DOHH2 (cell line): ENCODE results near the gene PQBP1.
"Not testable (repeated sequence)": the region's sequence is repeated elsewhere in the genome, so short reads cannot be mapped to it uniquely, and the experiment has no call there.

Source experiments
- EZH2phosphoT487 ChIP-seq: fragments of 200-600 bp; sonication (generic); IDR thresholded peaks from 2 replicates; pipeline ENCODE4 v1.6.1; 2017; ENCODE audit warnings: borderline replicate concordance, mild to moderate bottlenecking, antibody characterized with exemption, low read length, moderate library complexity, mixed read lengths
- TF ChIP-seq, protein P1 (sequence below): fragments of 200-600 bp; sonication (generic); IDR thresholded peaks from one replicate; pipeline ENCODE4 v1.5.1; 2014; ENCODE audit warnings: antibody characterized with exemption, mild to moderate bottlenecking, low read depth, low read length; ENCODE audit not compliant: poor library complexity, severe bottlenecking

- TF ChIP-seq, protein P1, sequence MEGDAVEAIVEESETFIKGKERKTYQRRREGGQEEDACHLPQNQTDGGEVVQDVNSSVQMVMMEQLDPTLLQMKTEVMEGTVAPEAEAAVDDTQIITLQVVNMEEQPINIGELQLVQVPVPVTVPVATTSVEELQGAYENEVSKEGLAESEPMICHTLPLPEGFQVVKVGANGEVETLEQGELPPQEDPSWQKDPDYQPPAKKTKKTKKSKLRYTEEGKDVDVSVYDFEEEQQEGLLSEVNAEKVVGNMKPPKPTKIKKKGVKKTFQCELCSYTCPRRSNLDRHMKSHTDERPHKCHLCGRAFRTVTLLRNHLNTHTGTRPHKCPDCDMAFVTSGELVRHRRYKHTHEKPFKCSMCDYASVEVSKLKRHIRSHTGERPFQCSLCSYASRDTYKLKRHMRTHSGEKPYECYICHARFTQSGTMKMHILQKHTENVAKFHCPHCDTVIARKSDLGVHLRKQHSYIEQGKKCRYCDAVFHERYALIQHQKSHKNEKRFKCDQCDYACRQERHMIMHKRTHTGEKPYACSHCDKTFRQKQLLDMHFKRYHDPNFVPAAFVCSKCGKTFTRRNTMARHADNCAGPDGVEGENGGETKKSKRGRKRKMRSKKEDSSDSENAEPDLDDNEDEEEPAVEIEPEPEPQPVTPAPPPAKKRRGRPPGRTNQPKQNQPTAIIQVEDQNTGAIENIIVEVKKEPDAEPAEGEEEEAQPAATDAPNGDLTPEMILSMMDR: not testable (repeated sequence)
- TF ChIP-seq EZH2phosphoT487: not testable (repeated sequence)
Measured at GRCh38 chrX:48886586-48886985, 11.1 kb upstream of the PQBP1 start.
